Mucosa of gallbladder (tissue), 1 donor: ENCODE data around the gene ARHGAP23. TPM values are rescaled to one million over a fixed set of nuclear protein-coding genes. Genes with fewer than 3 reads are reported as not detected.
A peak's percentile ranks its signal among the peaks of the same experiment; 100 is the strongest.

ENCODE experiments used
- DNase-seq: peaks from one replicate; pipeline ENCODE4 v3.0.0-alpha.2; 2020; ENCODE audit warnings: low spot score
- total RNA-seq: library from RNA; stranded (reverse); gene quantifications from one replicate; pipeline ENCODE4 v1.2.1, GENCODE V29; 2021
- donor health status: DM: no; HTN: no; CAD: no.

The ARHGAP23 gene
- total RNA-seq, 1 donor from 2014 or later: 37.6 TPM

GRCh38 chr17:38549285-38549684 is 121.0 kb downstream of the ARHGAP23 start:
- DNase-seq: no peak

- no peak for DNase-seq
These were observed 122.4 kb downstream of the ARHGAP23 start for GRCh38 chr17:38550661-38551060.

GRCh38 chr17:38551121-38551520 is 122.9 kb downstream of the ARHGAP23 start:
- DNase-seq: no peak

- DNase-seq: no peak
These were observed 124.1 kb downstream of the ARHGAP23 start for GRCh38 chr17:38552343-38552742.

- no peak for DNase-seq
These were observed 126.4 kb downstream of the ARHGAP23 start for GRCh38 chr17:38554430-38555350.

GRCh38 chr17:38556239-38556638 is 128.0 kb downstream of the ARHGAP23 start:
- no peak for DNase-seq

GRCh38 chr17:38557396-38557795 is 129.1 kb downstream of the ARHGAP23 start:
- no peak for DNase-seq

- peak; percentile 94 for DNase-seq
These were observed 129.8 kb downstream of the ARHGAP23 start for GRCh38 chr17:38557836-38558727.

- DNase-seq: no peak
These were observed 130.4 kb downstream of the ARHGAP23 start for GRCh38 chr17:38558728-38559050.

GRCh38 chr17:38559051-38559879 is 131.0 kb downstream of the ARHGAP23 start:
- peak; percentile 91 for DNase-seq

- DNase-seq: no peak
These were observed 131.6 kb downstream of the ARHGAP23 start for GRCh38 chr17:38559880-38560230.

- DNase-seq: no peak
These were observed 132.4 kb downstream of the ARHGAP23 start for GRCh38 chr17:38560503-38561318.

- no peak for DNase-seq
These were observed 133.4 kb downstream of the ARHGAP23 start for GRCh38 chr17:38561416-38562214.

Other genes with a start within 250 kb of the ARHGAP23 start
- not detected for gene TBC1D3, start 235.9 kb upstream of the ARHGAP23 start, total RNA-seq
- 27.6 TPM for gene MRPL45, start 131.3 kb upstream of the ARHGAP23 start, total RNA-seq
- 0.23 TPM for gene GPR179, start 84.5 kb upstream of the ARHGAP23 start, total RNA-seq
- gene SOCS7, start 76.6 kb upstream of the ARHGAP23 start, total RNA-seq: 19.4 TPM
- gene SRCIN1, start 177.5 kb downstream of the ARHGAP23 start, total RNA-seq: 4.5 TPM
- 2.8 TPM for gene EPOP, start 246.5 kb downstream of the ARHGAP23 start, total RNA-seq